Superior temporal gyrus (tissue), 1 donor: ENCODE measurements around the gene CCDC110.

Source experiments
- DNase-seq: peaks from one replicate; pipeline ENCODE4 v3.0.0-alpha.2; 2016; ENCODE audit errors: extremely low spot score

Gene CCDC110

GRCh38 chr4:185421366-185422124 is 50.0 kb downstream of the CCDC110 start:
- no peak for DNase-seq

- DNase-seq: no peak
Measured at GRCh38 chr4:185416955-185417354, 54.6 kb downstream of the CCDC110 start.

- DNase-seq: no peak
Measured at GRCh38 chr4:185412412-185412811, 59.1 kb downstream of the CCDC110 start.

GRCh38 chr4:185411849-185412248 is 59.7 kb downstream of the CCDC110 start:
- DNase-seq: no peak

GRCh38 chr4:185408432-185408831 is 63.1 kb downstream of the CCDC110 start:
- DNase-seq: no peak

- DNase-seq: no peak
Measured at GRCh38 chr4:185405296-185405999, 66.1 kb downstream of the CCDC110 start.

GRCh38 chr4:185404031-185404430 is 67.5 kb downstream of the CCDC110 start:
- no peak for DNase-seq

- DNase-seq: peak; percentile 62
Measured at GRCh38 chr4:185399466-185399865, 72.1 kb downstream of the CCDC110 start.

- no peak for DNase-seq
Measured at GRCh38 chr4:185398618-185399017, 72.9 kb downstream of the CCDC110 start.

- no peak for DNase-seq
Measured at GRCh38 chr4:185396724-185397385, 74.7 kb downstream of the CCDC110 start, which contains the start of gene ANKRD37. Gene ANKRD37 (plus strand): TSS chr4:185396841. CDS start chr4:185396924, 83 bp downstream.

GRCh38 chr4:185395956-185396723 is 75.4 kb downstream of the CCDC110 start:
- DNase-seq: peak; percentile 98

- peak; percentile 95 for DNase-seq
Measured at GRCh38 chr4:185395238-185395955, 76.1 kb downstream of the CCDC110 start, which contains the start of gene LRP2BP. Gene LRP2BP (minus strand): TSS chr4:185395924. CDS start chr4:185378186, 17,738 bp downstream.
